Neuron (in vitro differentiated cells): Measurements from ENCODE around the gene PAK4.

Experiments used
- H2AFZ ChIP-seq: one replicate; pipeline ENCODE4 v1.6.1; 2013; ENCODE audit warnings: low read depth, mild to moderate bottlenecking, inconsistent platforms, low read length, moderate library complexity
- H3K27me3 ChIP-seq: one replicate; pipeline ENCODE4 v1.6.1; 2013; ENCODE audit warnings: low read length; ENCODE audit not compliant: insufficient read depth
- H3K36me3 ChIP-seq: one replicate; pipeline ENCODE4 v1.6.1; 2013; ENCODE audit warnings: low read length; ENCODE audit not compliant: insufficient read depth
- H3K4me1 ChIP-seq: one replicate; pipeline ENCODE4 v1.6.1; 2013; ENCODE audit warnings: low read length; ENCODE audit not compliant: insufficient read depth
- H3K4me3 ChIP-seq: 2 replicates; pipeline ENCODE4 v1.5.1; 2013; ENCODE audit warnings: mild to moderate bottlenecking, low read length, moderate library complexity
- H3K9me3 ChIP-seq: one replicate; pipeline ENCODE4 v1.6.1; 2013; ENCODE audit warnings: low read length

Gene PAK4

DNA sequence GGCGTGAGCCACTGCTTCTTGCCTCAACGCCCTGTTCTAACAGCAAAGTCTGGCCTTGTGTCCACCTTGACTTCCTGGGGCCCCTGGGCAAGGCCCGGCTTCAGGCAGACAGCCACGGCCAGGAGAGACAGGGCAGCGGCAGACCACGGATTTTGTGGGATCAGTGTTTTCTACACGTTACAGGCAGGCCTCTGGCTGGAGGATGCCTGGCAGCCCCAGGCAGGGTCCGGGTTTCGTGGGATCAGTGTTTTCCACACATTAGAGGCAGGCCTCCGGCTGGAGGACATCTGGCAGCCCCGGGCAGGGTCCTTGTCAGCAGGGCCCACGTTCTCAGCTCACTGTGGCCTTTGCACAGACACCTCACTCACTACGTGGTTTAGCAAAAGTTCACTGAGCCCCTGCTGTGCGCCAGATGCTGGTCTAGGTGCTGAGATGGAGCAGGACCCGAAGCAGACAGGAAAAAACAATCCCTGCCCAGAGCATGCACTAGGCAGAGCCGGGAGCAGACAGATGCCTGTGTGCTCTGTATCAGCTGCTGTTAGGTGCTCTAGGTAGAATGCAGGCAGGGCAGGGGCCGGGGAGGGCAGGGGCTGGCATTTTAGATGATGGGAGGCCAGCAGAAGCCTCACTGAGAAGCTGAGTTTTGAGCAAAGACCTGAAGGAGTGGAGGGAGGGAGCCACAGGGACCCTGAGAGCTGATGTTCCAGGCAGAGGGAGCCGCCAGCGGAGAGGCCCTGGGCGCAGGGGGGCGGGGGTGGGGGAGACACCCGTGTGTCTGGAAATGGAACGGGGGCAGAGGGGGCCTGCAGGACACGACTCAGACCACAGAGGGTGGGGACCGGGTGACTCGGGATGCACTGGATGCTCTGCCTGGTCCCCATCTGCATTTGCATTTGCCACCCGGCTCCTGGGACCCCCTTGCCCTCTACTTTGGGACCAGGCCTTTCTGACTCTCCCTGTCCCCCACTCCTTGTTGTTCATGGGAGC, 46.2 kb downstream of the PAK4 start:
- Histone ChIP-seq H3K36me3 (peaks cover 36% of the 10 kb centered on the region), H2AFZ (no peak overlapping the region), H3K4me1 (no peaks in the 10 kb centered on the region), H3K4me3 (no peak overlapping the region), H3K9me3 (no peaks in the 10 kb centered on the region), H3K27me3 (no peaks in the 10 kb centered on the region)

- Histone ChIP-seq H2AFZ (no peak overlapping the region), H3K36me3 (peaks cover 46% of the 10 kb centered on the region), H3K4me3 (no peak overlapping the region), H3K4me1 (no peaks in the 10 kb centered on the region), H3K9me3 (no peaks in the 10 kb centered on the region), H3K27me3 (no peaks in the 10 kb centered on the region)
Observed at GRCh38 chr19:39172700-39173501, 47.3 kb downstream of the PAK4 start.

- no peaks in the 10 kb centered on the region for H3K27me3 ChIP-seq
- no peaks in the 10 kb centered on the region for H3K4me1 ChIP-seq
- H3K36me3 ChIP-seq = peaks cover 53% of the 10 kb centered on the region
- no peak overlapping the region for H2AFZ ChIP-seq
- H3K4me3 ChIP-seq = no peak overlapping the region
- no peaks in the 10 kb centered on the region for H3K9me3 ChIP-seq
Observed at GRCh38 chr19:39173502-39173991, 48.0 kb downstream of the PAK4 start.

DNA sequence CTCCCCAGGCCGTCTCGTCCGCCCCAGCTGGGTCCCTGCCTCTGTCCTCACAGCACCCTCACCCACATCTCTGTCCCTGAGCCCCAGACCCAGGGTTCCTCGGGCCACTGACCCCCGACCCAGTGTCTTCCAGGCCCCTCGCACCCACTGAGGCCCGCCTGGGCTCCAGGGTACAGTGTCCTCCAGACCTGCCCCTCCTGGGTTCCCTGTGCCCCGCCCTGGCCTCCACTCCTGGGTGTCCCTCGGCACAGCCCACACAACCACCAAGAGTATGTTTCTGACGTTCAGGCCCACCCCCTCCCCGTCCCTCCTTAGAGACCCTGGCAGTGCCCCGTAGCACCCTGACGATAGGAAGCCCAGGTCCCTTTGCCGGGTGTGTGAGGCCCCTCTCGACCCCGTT, 48.6 kb downstream of the PAK4 start:
- no peaks in the 10 kb centered on the region for H3K27me3 ChIP-seq
- H3K4me1 ChIP-seq = no peaks in the 10 kb centered on the region
- no peak overlapping the region for H3K4me3 ChIP-seq
- H3K36me3 ChIP-seq = peaks cover 54% of the 10 kb centered on the region
- no peaks in the 10 kb centered on the region for H3K9me3 ChIP-seq
- H2AFZ ChIP-seq = no peak overlapping the region

- no peak overlapping the region for H2AFZ ChIP-seq
- H3K4me3 ChIP-seq = no peak overlapping the region
- H3K27me3 ChIP-seq = no peaks in the 10 kb centered on the region
- H3K36me3 ChIP-seq = peaks cover 59% of the 10 kb centered on the region
- no peaks in the 10 kb centered on the region for H3K9me3 ChIP-seq
- no peaks in the 10 kb centered on the region for H3K4me1 ChIP-seq
Observed at GRCh38 chr19:39174558-39175544, 49.3 kb downstream of the PAK4 start.

DNA sequence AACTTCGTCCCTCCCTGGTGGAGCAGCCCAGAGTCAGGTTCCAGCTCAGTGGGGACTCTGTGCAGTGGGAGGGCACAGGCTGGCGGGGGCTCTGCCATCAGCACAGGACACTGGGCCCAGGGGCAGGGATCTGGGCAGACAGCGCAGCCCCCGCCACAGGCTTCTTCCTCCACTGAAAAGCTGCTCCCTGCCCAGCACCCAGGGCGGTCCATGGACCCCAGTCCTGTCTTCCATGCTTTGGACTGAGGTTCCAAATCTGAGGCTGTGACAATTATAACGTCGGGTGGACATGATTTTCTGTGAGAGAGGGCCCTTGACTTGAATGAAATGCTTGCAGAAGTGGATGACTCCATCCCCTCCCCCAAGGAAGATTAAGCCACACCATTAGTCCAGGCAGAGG, 50.0 kb downstream of the PAK4 start:
- Histone ChIP-seq H3K36me3 (peaks cover 63% of the 10 kb centered on the region), H3K4me1 (no peaks in the 10 kb centered on the region)

GRCh38 chr19:39177110-39177699, 51.6 kb downstream of the PAK4 start:
- Histone ChIP-seq H2AFZ (no peak overlapping the region), H3K4me1 (no peaks in the 10 kb centered on the region), H3K36me3 (peaks cover 68% of the 10 kb centered on the region), H3K9me3 (no peaks in the 10 kb centered on the region), H3K27me3 (no peaks in the 10 kb centered on the region), H3K4me3 (no peak overlapping the region)

More for the DNA sequence above, 50.0 kb downstream of the PAK4 start:
- Histone ChIP-seq H3K9me3 (no peaks in the 10 kb centered on the region), H3K4me3 (no peak overlapping the region), H2AFZ (no peak overlapping the region), H3K27me3 (no peaks in the 10 kb centered on the region)

GRCh38 chr19:39177736-39178135, 52.1 kb downstream of the PAK4 start:
- Histone ChIP-seq H3K27me3 (no peaks in the 10 kb centered on the region), H3K36me3 (peaks cover 68% of the 10 kb centered on the region), H3K4me3 (no peak overlapping the region), H2AFZ (no peak overlapping the region), H3K4me1 (no peaks in the 10 kb centered on the region), H3K9me3 (no peaks in the 10 kb centered on the region)

DNA sequence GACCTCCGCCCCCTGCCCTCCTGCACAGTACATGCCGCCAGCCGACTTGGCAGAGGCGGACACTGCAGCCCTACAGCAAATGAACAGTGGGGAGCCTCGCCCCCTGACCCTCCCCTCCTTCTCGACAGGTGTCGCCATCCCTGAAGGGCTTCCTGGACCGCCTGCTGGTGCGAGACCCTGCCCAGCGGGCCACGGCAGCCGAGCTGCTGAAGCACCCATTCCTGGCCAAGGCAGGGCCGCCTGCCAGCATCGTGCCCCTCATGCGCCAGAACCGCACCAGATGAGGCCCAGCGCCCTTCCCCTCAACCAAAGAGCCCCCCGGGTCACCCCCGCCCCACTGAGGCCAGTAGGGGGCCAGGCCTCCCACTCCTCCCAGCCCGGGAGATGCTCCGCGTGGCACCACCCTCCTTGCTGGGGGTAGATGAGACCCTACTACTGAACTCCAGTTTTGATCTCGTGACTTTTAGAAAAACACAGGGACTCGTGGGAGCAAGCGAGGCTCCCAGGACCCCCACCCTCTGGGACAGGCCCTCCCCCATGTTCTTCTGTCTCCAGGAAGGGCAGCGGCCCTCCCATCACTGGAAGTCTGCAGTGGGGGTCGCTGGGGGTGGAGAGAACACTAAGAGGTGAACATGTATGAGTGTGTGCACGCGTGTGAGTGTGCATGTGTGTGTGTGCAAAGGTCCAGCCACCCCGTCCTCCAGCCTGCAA, 52.9 kb downstream of the PAK4 start:
- Histone ChIP-seq H2AFZ (no peak overlapping the region), H3K9me3 (no peaks in the 10 kb centered on the region), H3K4me1 (no peaks in the 10 kb centered on the region), H3K36me3 (peaks cover 63% of the 10 kb centered on the region), H3K27me3 (no peaks in the 10 kb centered on the region), H3K4me3 (no peak overlapping the region)

- Histone ChIP-seq H3K27me3 (no peaks in the 10 kb centered on the region), H2AFZ (no peak overlapping the region)
Observed at GRCh38 chr19:39179754-39180153, 54.2 kb downstream of the PAK4 start.

DNA sequence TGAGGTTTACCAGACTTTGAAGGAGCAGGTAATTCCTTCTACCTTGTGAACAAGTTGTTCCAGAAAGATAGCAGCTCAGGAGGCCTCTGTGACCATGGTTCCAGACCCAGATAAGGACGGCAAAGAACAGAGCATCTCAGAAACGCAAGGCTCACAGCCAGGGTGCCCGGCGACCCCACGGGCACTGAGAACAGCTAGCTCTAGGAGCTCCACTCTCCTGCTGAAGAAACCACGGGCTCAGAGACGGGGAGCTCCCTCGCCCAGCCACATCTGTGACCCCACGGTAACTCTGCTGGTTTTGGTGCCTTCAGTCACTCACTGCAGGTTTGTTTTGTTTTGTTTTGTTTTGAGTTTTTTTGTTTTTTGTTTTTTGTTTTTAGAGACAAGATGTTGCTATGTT, 55.2 kb downstream of the PAK4 start:
- H3K27me3 ChIP-seq = no peaks in the 10 kb centered on the region
- no peaks in the 10 kb centered on the region for H3K9me3 ChIP-seq
- H3K4me1 ChIP-seq = no peaks in the 10 kb centered on the region
- H3K4me3 ChIP-seq = no peak overlapping the region
- H2AFZ ChIP-seq = no peak overlapping the region
- peaks cover 44% of the 10 kb centered on the region for H3K36me3 ChIP-seq

More at GRCh38 chr19:39179754-39180153, 54.2 kb downstream of the PAK4 start:
- H3K4me1 ChIP-seq = no peaks in the 10 kb centered on the region
- no peaks in the 10 kb centered on the region for H3K9me3 ChIP-seq
- H3K4me3 ChIP-seq = no peak overlapping the region
- peaks cover 51% of the 10 kb centered on the region for H3K36me3 ChIP-seq
